Stimulated activated CD8-positive, alpha-beta memory T cell treated with anti-CD3 and anti-CD28 coated beads, Interleukin-7, amount 100 ng/mL, for 4 hours (primary cell): ENCODE measurements around the gene TMEM176A.

ENCODE experiments used
- DNase-seq, 2 donors: peaks; one replicate each; pipeline ENCODE4 v3.0.0-alpha.2; 2020; ENCODE audit warnings: low read depth in 2 of 2

TMEM176A gene

GRCh38 chr7:150848561-150849115, 48.1 kb downstream of the TMEM176A start:
- DNase-seq: no peak

GRCh38 chr7:150849204-150849775, 48.7 kb downstream of the TMEM176A start:
- DNase-seq: no peak

- DNase-seq: no peak
Observed at GRCh38 chr7:150850273-150850672, 49.7 kb downstream of the TMEM176A start.

GRCh38 chr7:150851492-150852370, 51.2 kb downstream of the TMEM176A start:
- DNase-seq: no peak

GRCh38 chr7:150852371-150852905, 51.9 kb downstream of the TMEM176A start, which contains the start of gene AOC1:
AOC1 (plus strand) TSS chr7:150852517; CDS start chr7:150856471, 3,954 bp downstream.
- DNase-seq: no peak

- no peak for DNase-seq
Observed at GRCh38 chr7:150854066-150855000, 53.8 kb downstream of the TMEM176A start.
